K562 (cell line): ENCODE measurements around the gene CFAP126. TPM values are rescaled to one million over a fixed set of nuclear protein-coding genes. Genes with fewer than 3 reads are reported as not detected.

Source experiments
- BRF2 ChIP-seq: IDR thresholded peaks from 3 replicates; pipeline ENCODE4 v1.6.1; 2011; ENCODE audit warnings: borderline replicate concordance, mild to moderate bottlenecking; ENCODE audit not compliant: insufficient read length, insufficient read depth
- CREB3 ChIP-seq: fragments of 450-650 bp; conservative IDR thresholded peaks from 2 replicates; pipeline ENCODE4 v1.6.1; 2016; ENCODE audit warnings: missing genetic modification characterization, low read depth, mild to moderate bottlenecking, missing compliant biosample characterization, moderate library complexity
- EGR1 ChIP-seq: fragments of 450-650 bp; conservative IDR thresholded peaks from 2 replicates; pipeline ENCODE4 v1.6.1; 2017; ENCODE audit warnings: mild to moderate bottlenecking
- ELF4 ChIP-seq: fragments of 450-650 bp; formaldehyde crosslinking; IDR thresholded peaks from 2 replicates; pipeline ENCODE4 v1.4.0; 2022; ENCODE audit warnings: missing genetic modification characterization
- ESRRB ChIP-seq: fragments of 250-450 bp; sonication (Bioruptor Pico); IDR thresholded peaks from 2 replicates; pipeline ENCODE4 v1.5.0; 2020; ENCODE audit warnings: mild to moderate bottlenecking, moderate library complexity, borderline replicate concordance
- ETS1 ChIP-seq: conservative IDR thresholded peaks from 2 replicates; pipeline ENCODE4 v1.6.1; 2011; ENCODE audit warnings: low read depth, mild to moderate bottlenecking, low read length; ENCODE audit not compliant: control insufficient read depth
- FOXJ3 ChIP-seq: sonication (generic); formaldehyde crosslinking; IDR thresholded peaks from 2 replicates; pipeline ENCODE4 v1.4.0; 2020; ENCODE audit warnings: mild to moderate bottlenecking, missing genetic modification reagents
- GABPB1 ChIP-seq: sonication (generic); formaldehyde crosslinking; IDR thresholded peaks from 2 replicates; pipeline ENCODE4 v1.8.0; 2022; ENCODE audit warnings: mild to moderate bottlenecking, missing genetic modification reagents
- HNRNPK ChIP-seq: fragments of 200-400 bp; formaldehyde crosslinking; IDR thresholded peaks from one replicate; pipeline ENCODE4 v1.6.1; 2018; ENCODE audit warnings: mild to moderate bottlenecking, low read depth, low read length; ENCODE audit not compliant: poor library complexity, severe bottlenecking
- ILK ChIP-seq: fragments of 450-650 bp; IDR thresholded peaks from 2 replicates; pipeline ENCODE4 v1.6.1; 2016; ENCODE audit warnings: missing genetic modification characterization, low read depth, mild to moderate bottlenecking, missing compliant biosample characterization, moderate library complexity, borderline replicate concordance
- IRF9 ChIP-seq: fragments of 450-650 bp; IDR thresholded peaks from 2 replicates; pipeline ENCODE4 v1.6.1; 2016; ENCODE audit warnings: missing biosample characterization, missing genetic modification characterization
- LEF1 ChIP-seq: fragments of 450-650 bp; IDR thresholded peaks from 2 replicates; pipeline ENCODE4 v1.6.1; 2016; ENCODE audit warnings: mild to moderate bottlenecking
- NFRKB ChIP-seq: fragments of 450-650 bp; IDR thresholded peaks from 2 replicates; pipeline ENCODE4 v1.6.1; 2016; ENCODE audit warnings: low read depth
- PHB ChIP-seq: fragments of 250-450 bp; sonication (Bioruptor Pico); IDR thresholded peaks from 2 replicates; pipeline ENCODE4 v1.5.0; 2021
- PHB2 ChIP-seq: fragments of 450-650 bp; IDR thresholded peaks from 2 replicates; pipeline ENCODE4 v1.6.1; 2017; ENCODE audit warnings: low read depth
- PRMT5 ChIP-seq: sonication (generic); formaldehyde crosslinking; IDR thresholded peaks from 2 replicates; pipeline ENCODE4 v1.5.0; 2020; ENCODE audit warnings: missing genetic modification reagents
- RB1 ChIP-seq: fragments of 450-650 bp; IDR thresholded peaks from 2 replicates; pipeline ENCODE4 v1.6.1; 2017; ENCODE audit warnings: low read depth, mild to moderate bottlenecking
- SMARCB1 ChIP-seq: IDR thresholded peaks from 2 replicates; pipeline ENCODE4 v1.6.1; 2011; ENCODE audit warnings: improper control_type of control experiment, low read depth; ENCODE audit not compliant: insufficient read length
- SMARCE1 ChIP-seq: fragments of 450-650 bp; IDR thresholded peaks from 2 replicates; pipeline ENCODE4 v1.7.1; 2016; ENCODE audit warnings: mild to moderate bottlenecking
- ZNF143 ChIP-seq: sonication (generic); formaldehyde crosslinking; IDR thresholded peaks from 2 replicates; pipeline ENCODE4 v1.9.0; 2022; ENCODE audit warnings: mild to moderate bottlenecking, missing genetic modification reagents
- ZNF23 ChIP-seq: fragments of 250-450 bp; sonication (Bioruptor Pico); IDR thresholded peaks from 2 replicates; pipeline ENCODE4 v1.4.0; 2020; ENCODE audit warnings: mild to moderate bottlenecking
- ZNF263 ChIP-seq: sonication (generic); formaldehyde crosslinking; IDR thresholded peaks from 2 replicates; pipeline ENCODE4 v1.8.0; 2022; ENCODE audit warnings: mild to moderate bottlenecking, missing genetic modification reagents, borderline replicate concordance
- ZNF592 ChIP-seq: fragments of 450-650 bp; IDR thresholded peaks from 2 replicates; pipeline ENCODE4 v1.6.1; 2017; ENCODE audit warnings: antibody characterized with exemption, mild to moderate bottlenecking
- polyA plus RNA-seq, 8 experiments: library from polyadenylated mRNA; depleted of rRNA in 4 of 8; stranded (reverse) in 5 of 8; unstranded in 3 of 8; fragments of >200 nt; fragmentation: Nextera tagmentation in 2 of 8; fragmentation: Illumina TruSeq in 1 of 8; extraction: Ambion mirVana in 2 of 8; extraction: Trizol in 1 of 8; gene quantifications; 2 replicates each; pipeline versions ENCODE4 v1.2.1 to v1.2.3, GENCODE V29; 2011 to 2014; ENCODE audit warnings: inconsistent platforms in 1 of 8, missing spikeins in 1 of 8
- total RNA-seq, 7 experiments: library from RNA; depleted of rRNA in 6 of 7; stranded (reverse); fragments of >200 nt in 6 of 7; fragmentation: Illumina TruSeq in 2 of 7; extraction: Trizol in 2 of 7; gene quantifications; 2 replicates each; pipeline versions ENCODE4 v1.2.1 to v1.2.3, GENCODE V29; 2011 to 2021; ENCODE audit warnings: low replicate concordance in 1 of 7

Gene CFAP126
- total and polyA plus RNA-seq, 9 of the 15 experiments (the other 6 are each of a cell fraction or from before 2014, with no cell fraction given), result not detected

- no peak for TF ChIP-seq BRF2
- no peak for TF ChIP-seq SMARCB1
- TF ChIP-seq ESRRB (CRISPR knock-in tag), result no peak
- TF ChIP-seq EGR1, result no peak
- no peak for TF ChIP-seq GABPB1 (CRISPR knock-in tag)
- TF ChIP-seq CREB3 (tag), result peak; percentile 56; the same call in 1 of the 2 replicates
- no peak for TF ChIP-seq ZNF592
- no peak for TF ChIP-seq HNRNPK
- TF ChIP-seq IRF9, result no peak
- TF ChIP-seq RB1, result peak; percentile 1; the same call in 1 of the 2 replicates
- no peak for TF ChIP-seq ETS1
- TF ChIP-seq LEF1, result no peak
- TF ChIP-seq ZNF143, result no peak
- no peak for TF ChIP-seq ZNF23 (CRISPR knock-in tag)
- TF ChIP-seq PHB2, result no peak
- no peak for TF ChIP-seq SMARCE1
- TF ChIP-seq ZNF263 (CRISPR knock-in tag), result no peak
- no peak for TF ChIP-seq ELF4 (CRISPR knock-in tag)
- TF ChIP-seq NFRKB, result peak; percentile 75; the same call in 1 of the 2 replicates
- TF ChIP-seq ILK (tag), result no peak
- TF ChIP-seq PHB (CRISPR knock-in tag), result no peak
- no peak for TF ChIP-seq FOXJ3 (CRISPR knock-in tag)
- TF ChIP-seq PRMT5 (CRISPR knock-in tag), result no peak
Observed at GRCh38 chr1:161398900-161399256, 31.2 kb upstream of the CFAP126 start (continued).
